Activated CD8-positive, alpha-beta memory T cell treated with anti-CD3 and anti-CD28 coated beads, Interleukin-2, amount 50 U/mL, for 24 hours (primary cell): ENCODE data around the gene PRDM5.

Source experiments
- DNase-seq: peaks from one replicate; pipeline ENCODE4 v3.0.0-alpha.2; 2020; ENCODE audit errors: extremely low read depth

PRDM5 gene

GRCh38 chr4:120922381-120923206 is at the start of gene PRDM5:
Gene PRDM5 (minus strand): TSS chr4:120922726. CDS start chr4:120922608, 118 bp downstream.
- DNase-seq = no peak

- DNase-seq = no peak
These were observed 49.4 kb upstream of the PRDM5 start for GRCh38 chr4:120971884-120972283.

DNA sequence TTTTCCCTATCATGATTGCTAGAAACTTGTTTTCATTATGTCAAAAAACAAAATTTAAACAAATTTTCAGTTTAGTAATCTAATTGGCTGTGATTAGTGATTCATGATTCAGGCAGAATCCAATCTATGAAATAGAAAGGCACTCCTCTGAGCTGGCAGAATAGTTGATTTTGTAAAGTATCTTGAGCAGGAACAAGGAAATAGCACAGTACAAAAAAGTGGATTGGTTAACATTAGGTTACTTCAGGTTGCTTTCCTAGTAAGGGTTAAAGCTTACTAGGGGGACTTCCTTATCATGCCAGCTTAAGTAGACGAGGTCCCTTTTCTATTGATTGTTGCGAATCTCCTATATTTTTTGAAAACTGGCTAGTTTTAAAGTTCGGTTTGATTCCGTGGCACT is 43.4 kb upstream of the PRDM5 start:
- no peak for DNase-seq

- DNase-seq = no peak
These were observed 42.1 kb upstream of the PRDM5 start for GRCh38 chr4:120964596-120964995.

GRCh38 chr4:120963449-120963848 is 40.9 kb upstream of the PRDM5 start:
- DNase-seq = no peak

DNA sequence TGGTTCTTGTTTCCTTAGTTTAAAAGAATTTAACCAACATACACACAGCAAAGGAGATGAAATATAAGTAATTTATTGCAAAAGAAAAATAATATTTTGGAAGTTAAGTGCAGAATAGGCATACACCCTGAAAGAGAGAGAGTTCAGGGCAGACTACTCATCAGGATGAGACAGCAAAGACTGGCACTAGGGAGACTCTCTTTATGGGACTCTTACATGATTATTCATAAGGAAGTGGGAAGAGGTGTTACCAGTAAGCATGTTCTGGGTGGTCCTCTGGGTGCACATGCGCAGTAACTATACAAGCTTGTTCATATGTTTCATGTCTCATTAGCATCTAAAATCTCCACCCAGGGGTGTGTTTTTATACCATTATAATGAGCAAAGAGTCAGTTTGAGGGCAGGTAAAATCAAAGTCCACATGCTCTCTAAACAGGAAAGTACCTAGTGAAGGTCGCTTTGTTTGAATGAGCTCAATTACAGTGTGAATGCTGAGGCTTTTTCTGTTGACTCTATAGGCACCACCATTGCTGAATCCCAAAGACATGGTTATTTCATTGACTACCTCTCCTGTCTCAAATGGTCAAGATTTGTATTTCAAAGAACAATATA is 38.2 kb upstream of the PRDM5 start:
- DNase-seq = no peak

DNA sequence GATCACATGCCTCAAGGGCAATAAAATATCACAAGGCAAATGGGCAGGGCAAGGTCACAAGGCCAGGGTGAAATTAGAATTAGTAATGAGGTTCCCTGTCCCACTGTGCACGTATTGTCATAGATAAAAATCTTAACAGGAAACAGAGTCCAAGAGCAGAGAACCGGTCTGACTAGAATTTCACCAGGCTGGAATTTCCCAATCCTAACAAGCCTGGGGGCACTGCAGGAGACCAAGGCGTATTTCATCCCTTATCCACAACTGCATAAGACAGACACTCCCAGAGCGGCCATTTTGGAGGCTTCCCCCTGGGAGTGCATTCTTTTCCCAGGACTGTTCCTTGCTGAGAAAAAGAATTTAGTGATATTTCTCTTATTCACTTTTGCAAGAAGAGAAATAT is 25.9 kb upstream of the PRDM5 start:
- DNase-seq = no peak

DNA sequence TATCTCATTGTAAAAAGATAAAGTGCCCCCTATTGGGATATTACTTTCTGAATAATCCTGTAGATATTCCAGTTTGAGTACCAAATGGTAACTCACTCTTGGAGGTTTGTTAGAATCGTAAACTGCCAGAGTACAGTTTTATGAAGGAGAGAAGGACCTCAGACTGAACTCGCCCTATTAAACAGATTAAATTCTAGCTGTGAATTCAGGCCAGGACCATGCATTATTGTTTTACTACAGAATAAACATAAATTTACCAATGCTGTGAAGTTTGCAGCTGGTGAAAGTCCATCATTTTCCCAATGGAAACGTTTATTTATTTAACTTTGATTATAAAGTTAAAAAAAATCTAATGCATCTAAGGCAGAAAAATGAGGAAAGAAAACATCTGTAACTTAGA is 20.2 kb upstream of the PRDM5 start:
- no peak for DNase-seq

DNA sequence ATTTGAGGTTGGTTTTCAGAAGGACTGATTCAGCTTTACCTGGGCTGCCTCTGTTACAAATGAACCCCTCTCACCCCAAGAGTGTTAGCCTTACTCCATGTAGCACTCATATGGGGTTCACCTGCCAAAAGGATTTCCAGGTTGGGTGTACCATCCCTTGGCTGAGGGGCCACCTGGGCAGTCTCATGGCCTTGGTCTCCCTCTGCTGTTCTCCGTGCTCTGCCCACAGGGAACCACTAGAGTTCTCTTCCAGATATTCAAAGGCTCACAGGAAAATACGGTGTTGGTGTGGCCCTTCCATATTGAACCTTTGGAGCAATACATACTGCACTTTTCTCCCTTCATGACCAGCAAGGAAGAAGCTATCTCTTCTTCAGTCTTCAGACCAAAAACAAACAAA is 18.0 kb upstream of the PRDM5 start:
- DNase-seq = no peak

DNA sequence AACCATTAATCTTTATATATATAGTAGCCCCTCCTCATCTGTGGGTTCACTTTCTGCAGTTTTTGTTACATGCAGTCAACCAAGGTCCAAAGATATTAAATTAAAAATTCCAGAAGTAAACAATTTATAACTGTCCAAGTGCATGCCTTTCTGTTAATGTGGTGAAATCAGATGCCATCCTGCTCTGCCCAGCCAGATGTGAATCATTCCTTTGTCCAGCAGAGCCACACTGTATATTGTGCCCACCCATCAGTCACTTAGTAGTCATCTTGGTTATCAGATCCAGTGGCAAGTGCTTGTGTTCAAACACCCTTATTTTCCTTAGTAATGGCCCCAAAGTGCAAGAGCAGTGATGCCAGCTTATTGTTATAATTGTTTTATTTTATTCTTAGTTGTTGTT is 17.2 kb upstream of the PRDM5 start:
- no peak for DNase-seq

- no peak for DNase-seq
These were observed 7.3 kb upstream of the PRDM5 start for GRCh38 chr4:120929847-120930246.

- no peak for DNase-seq
These were observed 5.4 kb upstream of the PRDM5 start for GRCh38 chr4:120927801-120928409.

DNA sequence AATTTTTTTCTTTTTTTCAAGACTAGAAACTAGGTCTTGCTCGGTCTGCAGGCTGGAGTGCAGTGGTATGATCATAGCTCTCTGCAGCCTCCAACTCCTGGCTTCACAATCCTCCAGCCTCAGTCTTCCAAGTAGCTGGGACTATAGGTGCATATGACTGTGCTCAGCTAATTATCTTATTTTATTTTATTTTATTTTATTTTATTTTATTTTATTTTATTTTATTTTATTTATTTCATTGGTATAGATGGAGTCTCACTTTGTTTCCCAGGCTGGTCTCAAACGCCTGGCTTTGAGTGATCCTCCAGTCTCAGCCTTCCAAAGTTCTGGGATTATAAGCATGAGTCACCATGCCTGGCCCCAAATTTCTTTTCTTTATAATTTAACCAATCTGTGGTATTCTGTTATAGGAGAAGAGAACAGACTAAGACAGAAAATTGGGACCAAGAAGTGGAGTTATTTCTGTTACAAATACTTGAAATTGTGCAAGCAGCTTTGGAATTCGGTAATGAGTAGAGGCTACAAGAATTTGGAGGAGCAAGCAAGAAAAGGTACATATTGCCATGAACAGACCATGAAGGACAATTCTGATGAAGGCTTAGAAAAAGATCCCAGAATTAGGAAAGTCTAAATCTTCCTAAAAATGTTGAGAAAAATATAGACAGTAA is 4.0 kb upstream of the PRDM5 start:
- no peak for DNase-seq

DNA sequence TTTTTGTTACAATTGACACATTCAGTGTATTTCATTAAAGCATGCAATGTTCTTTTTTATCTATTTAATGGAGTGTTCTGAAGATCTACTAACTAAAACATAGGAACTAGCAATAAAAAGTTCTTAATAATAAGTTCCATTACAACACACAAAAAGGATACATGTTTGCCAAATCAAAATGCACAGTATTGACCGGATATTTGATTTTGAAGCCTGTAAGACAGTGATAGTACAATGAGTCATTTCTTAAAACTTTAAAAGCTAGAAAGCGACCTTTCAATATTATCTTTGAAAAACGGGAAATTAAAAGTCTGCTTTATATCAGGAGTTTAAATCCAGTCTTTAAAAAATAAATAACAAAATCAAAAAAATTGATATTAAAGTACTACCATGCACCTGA is 2.4 kb upstream of the PRDM5 start:
- no peak for DNase-seq

GRCh38 chr4:120923207-120923522 is 639 bp upstream of the PRDM5 start:
- no peak for DNase-seq

DNA sequence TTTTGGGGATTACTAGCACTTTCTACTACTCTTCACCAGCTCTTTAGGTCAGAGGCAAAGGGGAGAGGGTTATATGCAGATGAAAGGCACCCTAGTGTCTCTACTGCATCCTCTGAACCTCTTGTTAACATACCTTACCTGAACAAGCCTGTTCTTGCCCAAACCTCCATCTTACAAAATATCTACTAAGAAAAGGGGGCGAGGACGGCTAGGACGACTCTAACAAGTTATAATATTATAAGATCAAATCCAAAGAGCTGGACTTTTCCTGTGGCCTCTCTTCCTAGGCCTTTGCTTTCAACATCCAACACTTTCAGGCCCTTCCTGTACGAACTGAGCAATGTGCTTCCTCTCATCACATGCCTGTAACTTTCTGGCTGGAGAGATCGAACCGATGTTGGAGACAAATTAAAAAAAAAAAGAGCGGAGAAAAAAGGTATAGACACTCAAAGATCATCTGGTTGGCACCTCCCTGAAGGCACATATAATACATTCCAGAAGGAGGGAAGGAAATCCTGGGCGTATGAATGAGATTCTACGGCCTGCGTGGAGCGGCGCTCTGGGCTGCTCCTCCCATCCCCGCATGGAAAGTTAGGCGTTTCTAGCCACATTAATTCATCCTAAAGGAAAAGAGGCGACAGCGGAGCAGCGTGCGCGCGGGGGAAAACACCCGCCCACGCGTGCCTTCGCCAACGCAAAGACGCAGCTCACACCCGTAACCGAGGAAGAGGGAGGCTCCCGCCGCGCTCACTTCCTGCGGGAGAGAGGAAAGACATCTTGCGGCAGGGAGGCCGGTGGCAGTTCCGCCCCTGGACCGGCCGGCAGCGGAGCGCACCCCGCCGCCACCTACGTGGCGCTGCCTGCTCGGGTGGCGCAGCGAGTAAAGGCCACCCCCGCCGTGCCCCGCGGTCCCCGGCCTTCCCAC is 808 bp downstream of the PRDM5 start:
- DNase-seq = no peak

GRCh38 chr4:120920666-120921065 is 1.9 kb downstream of the PRDM5 start:
- DNase-seq = no peak

DNA sequence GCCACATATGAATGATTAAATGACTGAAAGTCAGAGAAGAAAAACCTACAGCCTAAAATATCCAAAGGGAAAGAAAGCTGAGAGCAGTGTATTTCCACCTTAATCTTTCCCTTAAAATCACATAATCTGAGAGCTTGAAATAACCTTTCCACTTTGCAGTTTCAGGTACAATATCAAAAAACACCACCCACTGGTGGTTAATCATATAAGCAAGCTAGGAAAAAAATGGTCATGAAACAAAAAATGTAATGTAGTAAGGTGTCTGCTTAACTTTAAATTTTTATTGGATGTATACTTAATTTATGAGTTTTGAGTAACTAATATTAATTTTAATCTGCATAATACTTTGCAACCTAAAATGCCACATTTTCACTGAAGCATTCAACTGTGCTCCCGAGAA is 3.2 kb downstream of the PRDM5 start:
- no peak for DNase-seq

DNA sequence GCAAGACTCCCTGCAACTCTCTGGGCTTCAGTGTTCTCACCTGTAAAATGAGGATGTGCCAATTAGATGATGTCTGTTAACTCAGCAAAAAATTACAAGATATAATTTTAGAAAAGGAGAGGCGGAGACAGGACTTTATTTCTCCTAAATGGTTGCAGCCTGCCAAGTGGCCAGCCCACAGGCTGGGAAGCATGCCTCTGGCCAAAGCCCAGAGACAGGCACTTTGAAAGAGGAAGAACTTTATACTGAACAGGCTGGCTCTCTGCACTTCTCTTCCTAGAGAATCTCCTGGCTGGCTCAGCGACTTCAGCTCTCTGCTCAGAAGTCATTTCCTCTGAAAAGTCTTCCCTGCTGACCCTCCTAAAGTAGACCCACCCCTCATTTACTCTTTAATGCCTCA is 3.7 kb downstream of the PRDM5 start:
- DNase-seq = no peak

GRCh38 chr4:120918092-120918491 is 4.4 kb downstream of the PRDM5 start:
- DNase-seq = no peak

- DNase-seq = no peak
These were observed 5.6 kb downstream of the PRDM5 start for GRCh38 chr4:120916937-120917336.

- DNase-seq = no peak
These were observed 7.2 kb downstream of the PRDM5 start for GRCh38 chr4:120915336-120915735.
